Measurements from ENCODE around the gene PLSCR4.

Gene PLSCR4

GRCh38 chr3:146156095-146156494 is 94.8 kb downstream of the PLSCR4 start:
- no peak for DNase-seq (ENCODE audit: low read depth)

DNA sequence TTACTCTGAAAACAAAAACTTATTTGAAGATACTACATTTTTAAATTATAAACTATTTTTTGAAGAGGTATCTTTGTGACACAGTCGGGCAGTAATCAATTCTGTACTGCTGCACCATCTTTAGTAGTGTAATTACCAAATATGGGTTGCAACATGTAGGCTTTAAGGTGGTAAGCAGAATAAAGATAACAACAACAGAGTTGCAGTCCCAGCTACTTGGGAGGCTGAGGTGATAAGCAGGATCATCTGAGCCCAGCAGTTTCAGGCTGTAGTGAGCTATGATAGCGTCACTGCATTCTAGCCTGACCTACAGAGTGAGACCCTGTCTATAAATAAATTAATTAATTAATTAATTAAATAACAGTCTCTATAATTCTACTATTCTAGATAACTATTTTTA is 95.9 kb downstream of the PLSCR4 start:
- DNase-seq (ENCODE audit: low read depth) = no peak
- TF ChIP-seq POLR2A (IDR thresholded peaks at IDR 0.05; ENCODE audit: extremely low read depth, insufficient read length) (no peak), MYC (IDR thresholded peaks at IDR 0.05; ENCODE audit: low read depth, low read length) (no peak)
- TF ChIP-seq, protein P1, sequence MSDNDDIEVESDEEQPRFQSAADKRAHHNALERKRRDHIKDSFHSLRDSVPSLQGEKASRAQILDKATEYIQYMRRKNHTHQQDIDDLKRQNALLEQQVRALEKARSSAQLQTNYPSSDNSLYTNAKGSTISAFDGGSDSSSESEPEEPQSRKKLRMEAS (IDR thresholded peaks at IDR 0.05; ENCODE audit: low read depth, low read length) = no peak
- TF ChIP-seq, protein P2, sequence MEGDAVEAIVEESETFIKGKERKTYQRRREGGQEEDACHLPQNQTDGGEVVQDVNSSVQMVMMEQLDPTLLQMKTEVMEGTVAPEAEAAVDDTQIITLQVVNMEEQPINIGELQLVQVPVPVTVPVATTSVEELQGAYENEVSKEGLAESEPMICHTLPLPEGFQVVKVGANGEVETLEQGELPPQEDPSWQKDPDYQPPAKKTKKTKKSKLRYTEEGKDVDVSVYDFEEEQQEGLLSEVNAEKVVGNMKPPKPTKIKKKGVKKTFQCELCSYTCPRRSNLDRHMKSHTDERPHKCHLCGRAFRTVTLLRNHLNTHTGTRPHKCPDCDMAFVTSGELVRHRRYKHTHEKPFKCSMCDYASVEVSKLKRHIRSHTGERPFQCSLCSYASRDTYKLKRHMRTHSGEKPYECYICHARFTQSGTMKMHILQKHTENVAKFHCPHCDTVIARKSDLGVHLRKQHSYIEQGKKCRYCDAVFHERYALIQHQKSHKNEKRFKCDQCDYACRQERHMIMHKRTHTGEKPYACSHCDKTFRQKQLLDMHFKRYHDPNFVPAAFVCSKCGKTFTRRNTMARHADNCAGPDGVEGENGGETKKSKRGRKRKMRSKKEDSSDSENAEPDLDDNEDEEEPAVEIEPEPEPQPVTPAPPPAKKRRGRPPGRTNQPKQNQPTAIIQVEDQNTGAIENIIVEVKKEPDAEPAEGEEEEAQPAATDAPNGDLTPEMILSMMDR (IDR thresholded peaks at IDR 0.05; ENCODE audit: low read depth, low read length) = no peak
- H3K4me3 ChIP-seq (ENCODE audit: low read depth, low read length) = no peak overlapping the region

More at GRCh38 chr3:146156095-146156494, 94.8 kb downstream of the PLSCR4 start:
- H3K4me3 ChIP-seq (ENCODE audit: low read depth, low read length) = no peak overlapping the region
- no peak for TF ChIP-seq POLR2A (IDR thresholded peaks at IDR 0.05; ENCODE audit: extremely low read depth, insufficient read length)
- no peak for TF ChIP-seq MYC (IDR thresholded peaks at IDR 0.05; ENCODE audit: low read depth, low read length)
- TF ChIP-seq, protein P1 (IDR thresholded peaks at IDR 0.05; ENCODE audit: low read depth, low read length) = no peak
- TF ChIP-seq, protein P2 (IDR thresholded peaks at IDR 0.05; ENCODE audit: low read depth, low read length) = no peak

- no peak overlapping the region for H3K4me3 ChIP-seq (ENCODE audit: low read depth, low read length)
- TF ChIP-seq, protein P1 (IDR thresholded peaks at IDR 0.05; ENCODE audit: low read depth, low read length) = no peak
- TF ChIP-seq, protein P2 (IDR thresholded peaks at IDR 0.05; ENCODE audit: low read depth, low read length) = no peak
- TF ChIP-seq POLR2A (IDR thresholded peaks at IDR 0.05; ENCODE audit: extremely low read depth, insufficient read length) = no peak
- no peak for TF ChIP-seq MYC (IDR thresholded peaks at IDR 0.05; ENCODE audit: low read depth, low read length)
- no peak for DNase-seq (ENCODE audit: low read depth)
Measured at GRCh38 chr3:146154316-146154715, 96.6 kb downstream of the PLSCR4 start.

- DNase-seq (ENCODE audit: low read depth) = no peak
- no peak overlapping the region for H3K4me3 ChIP-seq (ENCODE audit: low read depth, low read length)
- TF ChIP-seq, protein P2 (IDR thresholded peaks at IDR 0.05; ENCODE audit: low read depth, low read length) = no peak
- no peak for TF ChIP-seq POLR2A (IDR thresholded peaks at IDR 0.05; ENCODE audit: extremely low read depth, insufficient read length)
- no peak for TF ChIP-seq MYC (IDR thresholded peaks at IDR 0.05; ENCODE audit: low read depth, low read length)
- TF ChIP-seq, protein P1 (IDR thresholded peaks at IDR 0.05; ENCODE audit: low read depth, low read length) = no peak
Measured at GRCh38 chr3:146153429-146153828, 97.5 kb downstream of the PLSCR4 start.

DNA sequence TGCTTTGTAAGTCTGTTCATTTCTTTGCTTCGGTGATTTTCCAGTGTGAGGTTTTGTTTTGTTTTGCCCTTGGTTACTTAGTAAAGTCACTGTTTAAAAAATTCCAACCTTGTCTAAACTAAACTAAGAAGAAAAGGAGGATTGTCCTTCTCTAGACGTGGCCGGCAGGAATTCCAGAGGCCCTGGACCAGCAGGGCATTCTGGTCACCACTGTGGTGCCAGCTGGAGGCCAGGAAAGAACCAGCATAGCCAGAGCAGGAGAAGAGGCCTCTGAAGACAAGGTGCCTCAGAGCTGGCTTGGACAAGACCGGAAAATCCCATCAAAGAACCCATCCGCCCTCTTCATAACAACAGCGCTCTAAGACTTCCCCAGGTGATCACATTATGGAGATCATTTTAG is 98.1 kb downstream of the PLSCR4 start:
- DNase-seq (ENCODE audit: low read depth) = no peak
- H3K4me3 ChIP-seq (ENCODE audit: low read depth, low read length) = no peak overlapping the region
- TF ChIP-seq, protein P1 (IDR thresholded peaks at IDR 0.05; ENCODE audit: low read depth, low read length) = no peak
- TF ChIP-seq POLR2A (IDR thresholded peaks at IDR 0.05; ENCODE audit: extremely low read depth, insufficient read length) (no peak), MYC (IDR thresholded peaks at IDR 0.05; ENCODE audit: low read depth, low read length) (no peak)
- TF ChIP-seq, protein P2 (IDR thresholded peaks at IDR 0.05; ENCODE audit: low read depth, low read length) = no peak

Data from NB4 (cell line).